GM19468 (cell line): ENCODE results near the gene DRC7.

Experiments
- ATAC-seq: cut with Tn5 transposase; IDR thresholded peaks from one replicate; pipeline ENCODE4 v1.9.1; 2021; ENCODE audit warnings: mild to moderate bottlenecking, moderate library complexity, moderate number of reproducible peaks; ENCODE audit not compliant: unreplicated experiment; ENCODE audit errors: extremely low read depth

DRC7 gene

DNA sequence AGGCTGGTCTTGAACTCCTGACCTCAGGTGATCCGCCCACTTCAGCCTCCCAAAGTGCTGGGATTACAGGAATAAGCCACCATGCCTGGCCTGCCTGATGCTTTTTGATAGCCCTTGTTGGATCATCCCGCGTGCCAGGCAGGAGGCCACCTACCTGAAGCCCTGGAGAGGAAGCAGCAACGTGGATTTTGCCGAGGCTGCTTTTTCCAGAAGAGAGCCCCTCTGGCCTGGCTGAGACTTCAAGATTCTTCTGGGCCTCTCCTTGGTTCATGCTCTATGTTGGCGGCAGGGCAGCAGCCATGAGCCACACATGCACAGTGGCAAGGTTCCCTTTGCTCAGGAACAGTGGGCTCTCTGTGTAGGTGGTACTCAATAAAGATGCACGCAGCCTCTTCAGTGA is 52.5 kb downstream of the DRC7 start:
- ATAC-seq = no peak

DNA sequence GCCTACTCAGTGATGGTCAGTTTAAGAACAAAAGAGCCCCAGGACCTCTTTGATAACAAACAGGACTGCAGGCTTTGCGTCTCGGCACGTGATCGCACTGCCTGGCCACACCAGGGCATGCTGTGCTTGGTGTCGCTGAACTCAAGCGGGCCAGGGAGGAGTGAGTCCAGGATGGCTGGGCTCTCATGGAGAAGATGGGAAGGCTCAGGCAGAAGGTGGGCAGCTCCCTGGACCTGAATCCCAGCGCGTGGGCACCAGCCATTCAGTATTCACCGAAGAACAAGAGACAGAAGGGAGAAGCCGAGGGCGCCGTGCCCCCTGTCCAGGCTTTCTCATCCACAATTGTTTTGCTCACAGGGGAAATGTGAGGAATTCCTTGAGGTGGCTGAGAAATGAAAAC is 52.9 kb downstream of the DRC7 start:
- ATAC-seq = no peak

DNA sequence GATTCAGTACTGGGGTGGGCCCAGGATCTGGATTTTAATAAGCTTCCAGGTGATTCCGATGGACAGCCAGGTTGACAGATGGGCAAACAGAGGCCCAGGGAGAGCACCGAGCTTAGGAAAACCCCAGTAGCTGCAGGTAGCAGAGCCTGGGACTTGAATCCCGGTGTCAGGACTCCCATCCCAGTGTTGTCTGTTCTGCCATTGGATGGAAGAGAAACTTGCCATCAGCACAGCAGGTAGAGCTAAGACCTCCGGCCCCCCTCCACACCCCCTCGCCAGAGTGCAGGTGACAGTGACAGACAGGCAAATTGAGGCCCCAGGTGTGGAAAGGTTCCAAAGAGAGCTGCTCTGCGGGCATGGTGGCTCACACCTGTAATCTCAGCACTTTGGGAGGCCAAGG is 53.4 kb downstream of the DRC7 start:
- ATAC-seq = no peak

DNA sequence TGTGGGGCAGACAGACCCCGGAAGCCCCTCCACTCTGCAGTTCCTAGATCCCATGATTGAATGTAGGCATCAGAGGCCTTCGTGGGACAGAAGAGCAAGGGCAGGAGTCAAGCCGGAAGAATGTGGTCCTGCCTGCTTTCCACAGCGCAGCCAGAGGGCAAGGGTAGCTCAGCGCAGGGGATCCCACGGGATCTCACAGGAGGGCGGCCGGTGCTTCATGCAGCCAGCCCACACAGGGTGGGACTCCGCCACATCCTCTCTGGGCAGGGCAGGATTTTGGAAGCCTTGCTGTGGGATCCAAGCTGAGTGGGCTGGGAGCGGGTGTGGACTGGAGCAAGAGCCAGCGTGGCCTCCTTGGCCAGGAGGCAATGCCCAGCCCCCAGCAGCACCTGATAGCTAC is 54.0 kb downstream of the DRC7 start:
- ATAC-seq = no peak

DNA sequence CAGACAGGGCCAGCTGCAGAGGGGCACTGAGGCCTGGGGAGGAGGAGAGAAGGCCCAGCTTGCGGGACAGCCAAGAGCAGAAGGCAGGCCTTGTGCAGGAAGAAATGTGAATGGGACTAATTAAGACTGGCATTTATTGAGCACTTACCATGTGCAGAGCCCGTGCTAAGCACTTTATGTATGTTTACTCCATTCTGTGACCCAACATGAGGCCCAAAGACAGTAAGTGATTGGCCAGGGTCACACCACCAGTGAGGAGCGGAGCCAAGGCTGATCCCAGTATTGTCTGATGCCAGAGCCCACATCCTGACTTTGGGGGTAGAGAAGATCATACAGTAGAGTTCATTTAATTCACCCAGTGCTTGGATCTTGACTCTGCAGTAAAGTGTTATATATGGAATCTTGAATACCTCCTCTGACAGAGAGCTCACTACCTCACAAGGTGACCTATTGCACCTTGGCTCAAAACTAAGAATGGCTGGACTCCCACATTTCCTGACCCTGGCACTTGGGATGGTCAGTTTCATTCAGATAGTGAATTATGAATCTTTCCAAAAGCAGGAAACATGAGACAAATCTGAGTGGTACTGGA is 54.6 kb downstream of the DRC7 start:
- no peak for ATAC-seq

DNA sequence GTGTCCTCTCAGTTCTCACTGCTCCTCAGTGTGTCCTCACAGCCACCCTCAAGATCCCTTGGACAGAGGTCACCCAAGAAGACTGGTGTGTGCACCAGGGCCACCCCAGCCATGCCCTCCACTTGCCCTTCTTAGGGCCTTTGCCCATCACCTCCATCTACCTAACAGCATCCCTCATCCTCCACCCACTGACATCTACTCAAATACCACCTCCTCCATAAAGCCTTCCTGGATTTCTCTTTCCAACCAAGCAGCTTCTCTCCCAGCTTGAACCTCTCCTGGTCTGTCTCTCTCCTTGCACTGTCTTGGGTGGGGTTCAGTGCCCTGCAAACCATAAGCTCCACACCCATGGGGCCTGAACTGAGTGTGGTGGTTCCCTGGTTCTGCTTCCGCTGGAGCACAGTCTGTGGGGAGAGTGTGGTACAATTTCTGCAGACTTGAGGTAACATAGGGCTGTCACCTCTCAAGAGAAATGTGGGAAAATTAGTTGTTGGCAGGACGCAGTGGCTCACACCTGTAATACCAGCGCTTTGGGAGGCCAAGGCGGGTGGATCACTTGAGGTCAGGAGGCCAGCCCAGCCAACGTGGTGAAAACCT is 55.3 kb downstream of the DRC7 start:
- no peak for ATAC-seq

DNA sequence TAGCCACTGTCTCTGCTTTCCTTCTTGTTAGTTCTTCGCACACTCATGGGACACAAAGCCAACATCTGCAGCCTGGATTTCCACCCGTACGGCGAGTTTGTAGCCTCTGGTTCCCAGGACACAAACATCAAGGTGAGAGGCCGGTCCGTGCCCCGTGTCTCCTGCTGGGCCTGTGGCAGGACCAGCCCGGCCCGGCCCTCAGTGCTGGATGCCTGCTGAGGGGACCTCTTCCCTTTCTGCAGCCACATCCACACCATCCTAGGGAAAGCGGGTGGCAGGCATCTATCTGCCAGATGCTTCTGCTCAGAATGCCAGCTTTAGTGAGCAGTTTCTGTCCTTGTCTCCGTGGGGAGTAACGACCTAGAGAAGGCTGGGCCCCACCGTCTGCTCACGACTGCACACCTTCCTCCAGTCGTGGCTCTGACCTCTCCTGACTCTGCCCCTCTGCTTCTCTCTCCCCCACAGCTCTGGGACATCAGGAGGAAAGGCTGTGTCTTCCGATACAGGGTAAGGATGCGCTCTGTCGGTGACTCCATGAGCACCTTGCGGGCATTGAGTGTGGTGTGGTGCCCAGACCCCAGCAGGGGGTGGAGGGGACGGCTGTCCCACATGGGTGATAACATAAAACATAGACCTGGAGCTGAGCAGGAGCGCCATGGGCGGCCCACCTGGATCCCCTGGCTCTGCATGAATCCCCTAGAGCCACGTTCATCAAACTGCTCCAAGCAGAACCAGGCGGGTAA is 56.4 kb downstream of the DRC7 start:
- ATAC-seq = no peak

DNA sequence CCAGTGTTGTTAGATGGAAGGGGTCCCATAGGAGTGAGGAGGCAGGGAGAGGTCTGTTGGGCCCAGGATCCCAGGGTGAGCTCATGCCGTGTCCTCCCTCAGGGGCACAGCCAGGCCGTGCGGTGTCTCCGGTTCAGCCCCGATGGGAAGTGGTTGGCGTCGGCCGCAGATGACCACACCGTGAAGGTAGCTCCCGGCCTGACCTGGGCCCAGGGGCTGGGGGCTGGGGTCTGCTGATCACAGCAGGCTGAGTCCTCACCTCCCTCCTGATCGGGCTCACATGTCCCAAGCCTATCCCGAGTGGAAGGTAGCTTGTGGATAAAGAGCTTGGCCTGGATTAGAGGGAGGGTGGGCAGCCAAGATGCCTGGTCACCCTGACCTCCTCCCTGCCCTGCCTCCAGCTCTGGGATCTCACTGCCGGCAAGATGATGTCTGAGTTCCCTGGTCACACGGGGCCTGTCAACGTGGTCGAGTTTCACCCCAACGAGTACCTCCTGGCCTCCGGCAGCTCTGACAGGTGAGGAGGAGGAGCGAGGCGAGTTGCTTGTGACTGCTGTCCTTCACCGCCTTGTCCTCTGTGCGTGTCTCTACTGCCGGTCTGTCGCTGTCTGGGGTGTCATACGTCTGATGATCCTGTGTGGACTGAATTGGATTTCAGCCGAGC is 57.1 kb downstream of the DRC7 start:
- ATAC-seq = no peak

DNA sequence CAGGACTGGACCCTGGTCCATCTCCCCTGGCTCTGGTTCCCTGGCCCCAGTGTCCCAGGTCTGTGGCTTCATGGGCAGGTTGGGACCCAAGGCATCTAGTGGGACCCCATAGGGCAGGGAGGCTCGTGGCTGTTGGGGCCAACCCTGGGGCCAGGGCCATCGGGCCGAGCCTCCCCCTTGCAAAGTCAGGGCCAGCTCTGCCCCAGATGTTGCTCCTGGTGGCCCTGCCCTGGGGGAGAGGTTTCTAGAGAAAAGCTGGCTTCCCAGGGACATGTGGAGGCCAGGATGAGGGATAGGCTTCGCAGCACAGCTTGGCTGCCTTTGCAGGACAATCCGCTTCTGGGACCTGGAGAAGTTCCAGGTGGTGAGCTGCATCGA is 57.6 kb downstream of the DRC7 start:
- ATAC-seq = no peak

DNA sequence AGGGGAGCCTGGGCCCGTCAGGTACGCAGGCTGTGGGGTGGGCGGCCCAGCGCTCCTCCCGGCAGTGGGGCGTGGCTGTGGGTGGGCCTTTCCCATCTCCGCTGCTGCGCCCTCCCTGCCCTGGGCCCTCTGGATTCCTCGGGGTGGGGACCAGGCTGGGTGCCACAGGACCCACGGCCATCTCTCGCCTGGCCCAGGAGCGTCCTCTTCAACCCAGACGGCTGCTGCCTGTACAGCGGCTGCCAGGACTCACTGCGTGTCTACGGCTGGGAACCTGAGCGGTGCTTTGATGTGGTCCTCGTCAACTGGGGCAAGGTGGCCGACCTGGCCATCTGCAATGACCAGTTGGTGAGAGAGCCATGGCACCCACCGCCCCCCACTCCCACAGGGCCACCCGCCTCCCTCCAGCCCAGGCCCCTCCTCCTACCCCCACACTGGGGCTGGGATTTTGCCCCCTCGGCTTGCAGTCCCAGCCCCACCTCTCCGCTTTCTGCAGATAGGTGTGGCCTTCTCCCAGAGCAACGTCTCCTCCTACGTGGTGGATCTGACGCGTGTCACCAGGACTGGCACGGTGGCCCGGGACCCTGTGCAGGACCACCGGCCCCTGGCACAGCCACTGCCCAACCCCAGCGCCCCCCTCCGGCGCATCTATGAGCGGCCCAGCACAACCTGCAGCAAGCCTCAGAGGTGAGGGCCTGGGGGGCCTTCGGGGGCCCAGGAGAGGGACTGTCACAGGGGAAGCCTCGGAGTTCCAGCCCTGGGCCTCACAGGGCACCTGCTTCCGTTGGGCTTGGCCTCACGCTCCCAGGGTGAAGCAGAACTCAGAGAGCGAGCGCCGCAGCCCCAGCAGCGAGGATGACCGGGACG is 58.2 kb downstream of the DRC7 start:
- no peak for ATAC-seq

DNA sequence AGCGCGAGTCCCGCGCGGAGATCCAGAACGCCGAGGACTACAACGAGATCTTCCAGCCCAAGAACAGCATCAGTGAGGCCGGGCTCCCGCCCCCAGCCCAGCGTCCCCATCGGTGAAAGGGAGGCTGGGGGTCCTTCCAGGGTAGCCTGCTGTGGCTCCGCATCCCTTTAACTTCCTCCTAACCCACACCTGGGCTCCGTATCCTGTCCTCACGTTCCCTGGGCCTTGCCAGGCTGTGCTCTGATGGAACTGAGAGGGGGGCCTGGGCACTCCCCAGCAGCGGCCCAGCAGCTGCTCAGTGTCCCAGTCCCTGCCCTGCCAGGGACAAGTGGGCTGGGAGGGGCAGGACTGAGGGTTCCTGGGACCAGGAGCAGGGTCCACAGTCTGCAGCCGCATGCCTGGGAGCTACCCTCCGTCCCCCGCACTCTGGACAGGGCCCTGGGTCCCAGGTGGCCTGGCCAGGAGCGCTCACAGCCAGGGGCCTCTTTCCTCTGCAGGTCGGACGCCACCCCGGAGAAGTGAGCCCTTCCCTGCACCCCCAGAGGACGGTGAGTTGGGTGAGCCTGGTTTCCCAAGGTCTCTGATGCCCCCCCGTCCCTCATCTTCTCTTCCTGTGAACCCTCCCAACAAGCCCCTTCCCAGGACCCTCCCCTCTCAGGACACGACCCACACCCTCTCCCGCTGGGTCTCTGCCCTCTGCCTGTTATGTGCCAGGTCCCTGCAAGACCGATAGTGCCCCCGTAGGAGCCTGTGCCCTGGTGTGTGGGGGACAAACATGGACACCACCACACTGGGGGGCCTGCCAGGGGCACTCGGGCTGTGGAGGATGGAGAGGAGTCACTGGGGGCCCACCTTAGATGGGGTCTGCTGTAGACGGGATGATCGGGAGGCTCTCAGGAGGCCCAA is 59.1 kb downstream of the DRC7 start:
- no peak for ATAC-seq

DNA sequence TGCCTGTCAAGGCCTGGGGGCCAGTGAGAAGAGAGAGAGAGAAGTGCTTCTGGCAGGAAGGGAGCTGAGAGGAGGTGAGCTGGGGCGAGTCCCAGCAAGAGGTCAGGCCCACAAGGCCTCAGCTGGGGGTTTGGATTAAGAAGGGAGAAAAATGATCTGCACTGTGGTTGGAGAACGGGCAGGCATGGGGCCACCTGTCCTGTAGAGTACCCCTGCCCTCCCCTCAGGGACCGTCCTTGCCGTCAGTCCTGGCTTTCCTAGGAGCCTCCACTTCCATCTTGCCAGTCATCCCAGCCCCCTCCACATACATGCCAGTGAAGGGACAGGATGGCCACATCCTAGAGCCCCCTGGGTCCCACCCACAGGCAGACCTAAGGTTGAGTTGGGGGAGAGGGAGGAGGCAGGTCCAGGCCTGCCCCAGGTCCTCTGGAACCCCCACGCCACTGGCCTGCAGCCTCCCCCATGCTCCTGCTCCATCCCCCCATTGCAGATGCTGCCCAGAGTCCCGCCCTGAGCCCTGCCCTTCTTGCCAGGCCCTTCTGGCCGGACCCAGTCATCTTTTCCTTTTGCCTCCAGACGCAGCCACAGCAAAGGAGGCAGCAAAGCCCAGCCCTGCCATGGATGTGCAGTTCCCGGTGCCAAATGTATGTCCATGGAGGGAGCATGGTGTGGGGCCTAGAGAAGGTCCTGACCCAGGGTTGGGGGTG is 59.9 kb downstream of the DRC7 start:
- ATAC-seq = no peak

DNA sequence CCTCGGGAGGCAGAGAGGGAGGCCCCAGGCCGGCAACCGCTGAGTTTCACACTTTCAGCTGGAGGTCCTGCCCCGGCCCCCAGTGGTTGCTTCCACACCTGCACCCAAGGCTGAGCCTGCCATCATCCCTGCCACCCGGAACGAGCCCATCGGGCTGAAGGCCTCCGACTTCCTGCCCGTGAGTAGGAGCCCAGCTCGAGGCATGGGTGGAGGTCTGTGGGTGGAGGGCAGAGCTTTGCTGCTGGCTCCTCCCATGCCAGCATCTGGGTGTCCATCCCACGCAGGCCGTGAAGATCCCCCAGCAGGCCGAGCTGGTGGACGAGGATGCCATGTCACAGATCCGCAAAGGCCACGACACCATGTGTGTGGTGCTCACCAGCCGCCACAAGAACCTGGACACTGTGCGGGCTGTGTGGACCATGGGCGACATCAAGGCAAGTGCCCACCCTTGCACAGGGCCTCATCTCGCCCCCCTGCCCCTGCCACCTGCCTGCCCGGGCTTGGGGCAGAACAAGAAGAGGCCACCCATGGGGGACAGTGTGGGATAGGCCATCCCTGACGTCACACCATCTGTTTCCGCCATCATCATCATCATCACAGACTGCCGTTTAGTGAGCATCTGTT is 60.6 kb downstream of the DRC7 start:
- no peak for ATAC-seq

DNA sequence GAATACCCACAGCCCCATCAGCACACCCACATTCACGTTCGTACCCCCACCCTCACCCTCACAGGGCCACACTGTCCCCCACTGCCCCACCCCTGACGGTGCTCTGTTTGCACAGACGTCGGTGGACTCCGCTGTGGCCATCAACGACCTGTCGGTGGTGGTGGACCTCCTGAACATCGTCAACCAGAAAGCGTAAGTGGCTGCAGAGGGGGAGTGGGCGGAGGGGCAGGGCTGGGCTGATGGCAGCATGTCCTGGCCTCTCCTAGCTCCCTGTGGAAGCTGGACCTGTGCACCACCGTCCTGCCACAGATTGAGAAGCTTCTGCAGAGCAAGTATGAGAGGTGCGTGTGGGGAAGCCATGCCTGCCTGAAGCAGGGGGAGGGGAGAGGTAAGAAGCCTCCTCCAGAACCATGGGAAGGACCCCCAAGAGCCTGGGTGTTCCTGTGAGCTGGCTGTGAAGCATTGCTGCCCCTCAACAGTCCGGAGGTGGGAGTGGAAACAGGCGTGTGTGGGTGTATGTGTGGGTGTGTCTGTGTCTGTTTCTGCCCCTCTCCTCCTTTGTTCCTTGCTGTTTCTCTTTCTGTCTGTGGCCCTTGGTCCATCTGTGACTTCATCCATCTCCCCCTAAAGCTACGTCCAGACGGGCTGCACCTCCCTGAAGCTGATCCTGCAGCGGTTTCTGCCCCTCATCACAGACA is 61.3 kb downstream of the DRC7 start:
- ATAC-seq = no peak

DNA sequence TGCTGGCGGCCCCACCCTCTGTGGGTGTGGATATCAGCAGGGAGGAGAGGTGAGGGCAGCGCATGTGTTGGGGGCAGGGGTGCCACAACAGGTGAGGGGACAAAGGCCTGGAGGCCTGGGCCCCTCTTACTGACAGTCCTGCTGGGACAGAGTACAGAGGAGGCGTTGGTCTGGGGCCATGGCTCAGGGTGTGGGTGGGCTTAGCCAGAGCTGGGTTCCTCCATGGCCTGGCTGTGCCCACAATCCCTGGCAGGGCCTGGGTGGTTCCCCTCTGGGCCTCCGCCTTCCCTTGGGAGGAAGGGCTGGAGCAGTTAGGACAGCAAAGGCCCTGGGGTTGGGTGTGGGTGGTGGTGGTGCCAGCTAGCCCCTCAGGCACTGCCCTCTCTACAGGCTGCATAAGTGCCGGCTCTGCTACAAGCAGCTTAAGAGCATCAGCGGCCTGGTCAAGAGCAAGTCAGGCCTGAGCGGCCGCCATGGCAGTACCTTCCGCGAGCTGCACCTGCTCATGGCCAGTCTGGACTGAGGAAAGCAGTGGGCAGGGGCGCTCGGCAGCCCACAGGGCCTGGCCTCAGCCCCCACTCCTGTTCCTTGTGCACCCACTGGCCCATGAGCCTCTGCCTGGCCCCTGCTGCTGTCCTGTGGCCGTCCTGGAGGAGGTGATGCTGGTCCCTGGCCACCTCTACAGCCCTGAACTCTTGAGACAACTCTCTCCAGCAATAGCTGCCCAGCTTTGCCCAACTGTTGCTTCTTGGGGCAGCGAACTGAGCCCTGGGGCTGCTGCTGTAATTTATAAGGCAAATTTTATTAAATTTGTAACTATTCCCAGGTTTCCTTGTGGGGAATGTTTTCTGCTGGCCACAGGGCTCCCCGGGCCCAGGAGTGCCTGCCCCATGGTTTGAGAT is 62.1 kb downstream of the DRC7 start:
- no peak for ATAC-seq

DNA sequence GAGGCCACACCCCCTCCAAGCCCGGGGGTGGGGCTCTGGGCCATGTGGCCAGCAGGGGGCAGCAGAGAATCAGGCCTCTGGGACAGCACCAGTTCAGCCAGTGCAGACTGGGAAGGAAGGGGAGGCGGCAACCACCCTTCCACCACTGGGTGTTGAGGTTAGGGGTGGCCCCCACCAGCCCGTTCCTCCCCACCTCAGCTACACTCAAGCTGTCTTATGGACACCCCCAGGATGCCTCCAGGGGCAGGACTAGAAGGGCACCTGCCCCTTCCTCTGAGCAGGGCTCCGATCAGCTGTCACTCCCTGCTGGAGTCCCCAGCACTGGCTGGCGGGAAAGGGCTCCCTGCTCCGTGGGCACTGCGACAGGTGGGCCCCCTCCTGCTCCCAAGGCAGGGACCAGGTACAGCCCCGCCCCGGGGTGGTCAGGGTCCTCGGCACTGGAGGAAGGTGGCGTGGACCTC is 62.8 kb downstream of the DRC7 start:
- peak; percentile 69 for ATAC-seq

DNA sequence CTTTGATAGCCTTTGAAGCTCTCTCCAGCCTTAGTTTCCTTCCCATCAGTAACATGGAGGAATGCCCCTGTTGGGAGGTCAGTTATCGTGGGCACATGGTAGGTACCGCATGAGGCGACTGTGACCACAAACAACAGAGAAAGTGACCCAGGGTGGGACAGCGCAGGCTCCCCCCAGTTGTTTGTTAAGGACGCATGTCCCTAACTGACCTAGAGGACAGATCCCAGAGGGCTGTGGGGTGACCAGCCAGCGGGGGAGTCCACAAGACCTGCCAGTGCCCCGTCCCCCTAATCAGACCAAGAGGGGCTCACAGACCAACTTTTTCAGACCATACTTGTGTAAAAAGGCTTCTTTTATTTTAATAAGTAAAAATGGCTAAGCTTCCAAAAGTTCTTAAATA is 63.3 kb downstream of the DRC7 start:
- no peak for ATAC-seq
